Breast epithelium (tissue), 4 donors: Measurements from ENCODE around the gene TTC9B. TPM values are rescaled to one million over a fixed set of nuclear protein-coding genes. Genes with fewer than 3 reads are reported as not detected.
A peak's percentile ranks its signal among the peaks of the same experiment; 100 is the strongest.

Source experiments
- DNase-seq, 2 donors: peaks; one replicate each; pipeline ENCODE4 v3.0.0-alpha.2; 2019; ENCODE audit warnings: low spot score in 2 of 2
- H3K27ac ChIP-seq, 2 donors: fragments of 200-600 bp; sonication (generic) in 1 of 2; one replicate each; pipeline ENCODE4 v1.5.1; 2016 to 2019; ENCODE audit warnings: mild to moderate bottlenecking in 1 of 2
- H3K27me3 ChIP-seq, 2 donors: fragments of 200-600 bp; sonication (generic) in 1 of 2; one replicate each; pipeline versions ENCODE4 v1.5.1 to v1.6.0; 2017 to 2019; ENCODE audit warnings: control low read depth in 1 of 2, mild to moderate bottlenecking in 1 of 2
- H3K36me3 ChIP-seq: fragments of 200-600 bp; one replicate; pipeline ENCODE4 v1.5.1; 2019
- H3K4me1 ChIP-seq, 2 donors: fragments of 200-600 bp; sonication (generic); one replicate each; pipeline ENCODE4 v1.5.1; 2016 to 2019; ENCODE audit warnings: control low read depth in 1 of 2
- H3K4me3 ChIP-seq, 3 donors: fragments of 200-600 bp; sonication (generic); 1 replicate in 2 of 3; 2 replicates in 1 of 3; pipeline ENCODE4 v1.5.1; 2016 to 2019; ENCODE audit warnings: mild to moderate bottlenecking in 3 of 3, moderate library complexity in 2 of 3
- H3K9me3 ChIP-seq, 2 donors: fragments of 200-600 bp; sonication (generic) in 1 of 2; one replicate each; pipeline ENCODE4 v1.5.1; 2016 to 2019; ENCODE audit warnings: control low read depth in 1 of 2
- POLR2A ChIP-seq: fragments of 450-650 bp; IDR thresholded peaks from one replicate; pipeline ENCODE4 v1.6.1; 2016; ENCODE audit warnings: antibody characterized with exemption, mild to moderate bottlenecking, moderate library complexity
- POLR2AphosphoS5 ChIP-seq, 3 donors: sonication (generic); formaldehyde crosslinking; IDR thresholded peaks; one replicate each; pipeline ENCODE4 v1.6.1; 2017; ENCODE audit warnings: antibody characterized with exemption in 3 of 3
- intact Hi-C: fragments of 100-400 bp; cut with DNase I; formaldehyde crosslinking; loops from one replicate; pipeline ENCODE4 v1.15.1; 2023; ENCODE audit warnings: low total_unique reads
- total RNA-seq, 3 donors: library from RNA; depleted of rRNA; stranded (reverse); fragments of >200 nt; gene quantifications; one replicate each; pipeline ENCODE4 v1.1.0, GENCODE V29; 2016
- TF ChIP-seq, protein P1 (sequence below), 3 donors: fragments of 450-650 bp; IDR thresholded peaks; one replicate each; pipeline ENCODE4 v1.5.1; 2016 to 2017; ENCODE audit warnings: antibody characterized with exemption in 3 of 3, mild to moderate bottlenecking in 3 of 3, moderate library complexity in 3 of 3

The TTC9B gene
- total RNA-seq, 3 donors from 2014 or later: 0.29 TPM; not detected in 2

DNA sequence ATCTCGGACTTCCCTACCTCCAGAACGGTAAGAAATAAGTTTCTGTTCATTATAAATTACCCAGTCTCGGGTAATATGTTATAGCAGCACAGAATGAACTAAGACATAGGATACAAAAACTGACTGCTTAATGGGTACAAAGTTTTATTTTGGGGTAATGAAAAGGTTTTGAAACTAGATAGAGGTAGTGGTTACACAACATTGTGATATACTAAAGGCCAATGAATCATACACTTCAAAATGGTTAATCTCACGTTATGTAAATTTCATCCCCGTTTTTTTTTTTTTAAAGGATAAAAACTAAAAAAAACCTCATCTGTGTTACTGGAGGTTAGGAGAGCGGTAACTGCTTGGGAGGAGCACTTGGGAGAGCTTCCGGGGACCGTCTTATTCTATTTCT lies 43.4 kb upstream of the TTC9B start:
- no peak overlapping the region for H3K27ac ChIP-seq
- no peaks in the 10 kb centered on the region for H3K36me3 ChIP-seq
- H3K9me3 ChIP-seq: no peaks in the 10 kb centered on the region
- TF ChIP-seq POLR2A (no peak), POLR2AphosphoS5 (IDR thresholded peaks at IDR 0.05) (no peak)
- TF ChIP-seq, protein P1, sequence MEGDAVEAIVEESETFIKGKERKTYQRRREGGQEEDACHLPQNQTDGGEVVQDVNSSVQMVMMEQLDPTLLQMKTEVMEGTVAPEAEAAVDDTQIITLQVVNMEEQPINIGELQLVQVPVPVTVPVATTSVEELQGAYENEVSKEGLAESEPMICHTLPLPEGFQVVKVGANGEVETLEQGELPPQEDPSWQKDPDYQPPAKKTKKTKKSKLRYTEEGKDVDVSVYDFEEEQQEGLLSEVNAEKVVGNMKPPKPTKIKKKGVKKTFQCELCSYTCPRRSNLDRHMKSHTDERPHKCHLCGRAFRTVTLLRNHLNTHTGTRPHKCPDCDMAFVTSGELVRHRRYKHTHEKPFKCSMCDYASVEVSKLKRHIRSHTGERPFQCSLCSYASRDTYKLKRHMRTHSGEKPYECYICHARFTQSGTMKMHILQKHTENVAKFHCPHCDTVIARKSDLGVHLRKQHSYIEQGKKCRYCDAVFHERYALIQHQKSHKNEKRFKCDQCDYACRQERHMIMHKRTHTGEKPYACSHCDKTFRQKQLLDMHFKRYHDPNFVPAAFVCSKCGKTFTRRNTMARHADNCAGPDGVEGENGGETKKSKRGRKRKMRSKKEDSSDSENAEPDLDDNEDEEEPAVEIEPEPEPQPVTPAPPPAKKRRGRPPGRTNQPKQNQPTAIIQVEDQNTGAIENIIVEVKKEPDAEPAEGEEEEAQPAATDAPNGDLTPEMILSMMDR (IDR thresholded peaks at IDR 0.05): no peak
- intact Hi-C loops: no loop called here
- DNase-seq: no peak
- no peaks in the 10 kb centered on the region for H3K4me1 ChIP-seq
- H3K4me3 ChIP-seq: no peak overlapping the region
- H3K27me3 ChIP-seq: no peaks in the 10 kb centered on the region

DNA sequence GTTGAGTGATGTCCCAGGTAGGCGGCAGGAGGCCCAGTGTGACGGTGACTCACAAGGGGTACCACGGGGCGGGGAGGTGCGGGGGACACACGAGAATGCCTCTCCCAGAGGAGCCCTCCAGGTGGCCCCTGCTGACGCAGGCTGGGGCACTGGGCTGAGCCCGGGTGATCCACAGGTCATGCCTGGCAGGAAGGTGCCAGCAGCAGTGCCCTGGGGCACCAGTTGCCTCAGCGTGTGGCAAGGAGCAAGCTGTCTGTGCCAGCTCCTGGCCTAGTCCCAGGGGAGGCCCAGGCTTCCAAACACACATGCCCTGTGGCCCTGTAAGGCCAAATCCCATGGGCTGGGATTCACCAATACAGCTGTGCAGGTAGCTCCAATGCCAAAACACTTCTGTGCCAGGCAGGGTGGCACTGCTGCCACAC lies 38.9 kb upstream of the TTC9B start:
- Histone ChIP-seq H3K27ac (peak overlapping the region; percentile 40 to 52), H3K9me3 (no peaks in the 10 kb centered on the region), H3K27me3 (no peaks in the 10 kb centered on the region), H3K4me1 (peaks cover 0 to 8% of the 10 kb centered on the region in 2 donors), H3K36me3 (no peaks in the 10 kb centered on the region), H3K4me3 (no peak overlapping the region)
- intact Hi-C loops: no loop called here
- TF ChIP-seq POLR2AphosphoS5 (IDR thresholded peaks at IDR 0.05) (no peak), POLR2A (no peak)
- TF ChIP-seq, protein P1 (IDR thresholded peaks at IDR 0.05): no peak
- peak in 1 of 2 donors; percentile 61 for DNase-seq

DNA sequence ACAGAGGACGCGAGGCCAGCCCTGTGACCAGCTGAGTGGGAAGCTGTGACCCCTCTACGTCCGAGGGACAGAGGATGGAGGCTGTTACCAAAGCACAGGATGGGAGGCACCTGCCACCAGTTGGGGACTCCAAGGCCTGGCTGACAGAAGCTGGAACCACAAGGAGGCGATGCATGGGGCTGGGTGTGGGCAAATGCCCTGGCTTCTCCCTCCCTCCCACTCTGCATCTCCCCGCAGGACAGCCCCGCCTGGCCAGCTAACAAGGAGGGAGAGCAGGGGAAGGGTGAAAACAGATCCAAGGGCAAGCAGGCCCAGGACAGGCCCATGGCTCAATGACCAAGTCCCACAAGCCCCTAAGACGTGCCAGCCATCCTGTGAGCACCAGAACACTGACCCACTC lies 38.3 kb upstream of the TTC9B start:
- DNase-seq: no peak
- no peaks in the 10 kb centered on the region for H3K27me3 ChIP-seq
- TF ChIP-seq POLR2A: no peak
- TF ChIP-seq POLR2AphosphoS5 (IDR thresholded peaks at IDR 0.05): no peak
- TF ChIP-seq, protein P1 (IDR thresholded peaks at IDR 0.05): no peak
- peaks cover 0 to 8% of the 10 kb centered on the region in 2 donors for H3K4me1 ChIP-seq
- H3K4me3 ChIP-seq: no peak overlapping the region
- H3K27ac ChIP-seq: peak overlapping the region in 1 of 2 donors; percentile 52
- H3K9me3 ChIP-seq: no peaks in the 10 kb centered on the region
- no peaks in the 10 kb centered on the region for H3K36me3 ChIP-seq
- intact Hi-C loops: no loop called here

DNA sequence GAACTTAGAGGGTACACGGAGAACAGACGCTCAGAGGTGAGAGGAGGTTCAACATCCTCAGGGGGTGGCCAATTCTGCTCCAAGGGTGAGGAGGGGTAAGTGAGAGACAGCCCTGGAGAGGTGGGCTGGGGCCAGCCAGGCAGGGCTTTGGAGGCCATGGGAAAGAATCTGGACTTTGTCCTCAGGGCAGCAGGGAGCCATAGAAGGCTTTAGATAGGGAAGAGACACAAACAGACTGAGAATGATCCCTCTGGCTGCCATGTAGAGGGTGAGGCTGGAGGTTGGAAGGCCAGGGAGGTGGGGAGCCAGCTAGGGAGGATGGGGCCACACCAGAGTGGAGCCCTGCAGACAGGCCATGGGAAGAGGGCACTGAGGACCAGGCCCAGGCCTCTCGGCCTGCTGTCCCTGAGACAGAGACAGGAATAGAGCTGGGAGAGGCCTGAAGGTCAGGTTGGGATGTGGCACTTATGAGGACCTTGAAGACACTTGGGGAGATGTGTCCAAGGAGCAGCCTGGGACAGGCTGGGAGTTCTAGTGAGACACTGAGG lies 37.5 kb upstream of the TTC9B start:
- intact Hi-C loops: no loop called here
- TF ChIP-seq POLR2A (no peak), POLR2AphosphoS5 (IDR thresholded peaks at IDR 0.05) (no peak)
- TF ChIP-seq, protein P1 (IDR thresholded peaks at IDR 0.05): no peak
- no peak overlapping the region for H3K27ac ChIP-seq
- H3K4me1 ChIP-seq: peaks cover 0 to 8% of the 10 kb centered on the region in 2 donors
- no peak overlapping the region for H3K4me3 ChIP-seq
- DNase-seq: no peak
- H3K9me3 ChIP-seq: no peaks in the 10 kb centered on the region
- no peaks in the 10 kb centered on the region for H3K36me3 ChIP-seq
- H3K27me3 ChIP-seq: no peaks in the 10 kb centered on the region

DNA sequence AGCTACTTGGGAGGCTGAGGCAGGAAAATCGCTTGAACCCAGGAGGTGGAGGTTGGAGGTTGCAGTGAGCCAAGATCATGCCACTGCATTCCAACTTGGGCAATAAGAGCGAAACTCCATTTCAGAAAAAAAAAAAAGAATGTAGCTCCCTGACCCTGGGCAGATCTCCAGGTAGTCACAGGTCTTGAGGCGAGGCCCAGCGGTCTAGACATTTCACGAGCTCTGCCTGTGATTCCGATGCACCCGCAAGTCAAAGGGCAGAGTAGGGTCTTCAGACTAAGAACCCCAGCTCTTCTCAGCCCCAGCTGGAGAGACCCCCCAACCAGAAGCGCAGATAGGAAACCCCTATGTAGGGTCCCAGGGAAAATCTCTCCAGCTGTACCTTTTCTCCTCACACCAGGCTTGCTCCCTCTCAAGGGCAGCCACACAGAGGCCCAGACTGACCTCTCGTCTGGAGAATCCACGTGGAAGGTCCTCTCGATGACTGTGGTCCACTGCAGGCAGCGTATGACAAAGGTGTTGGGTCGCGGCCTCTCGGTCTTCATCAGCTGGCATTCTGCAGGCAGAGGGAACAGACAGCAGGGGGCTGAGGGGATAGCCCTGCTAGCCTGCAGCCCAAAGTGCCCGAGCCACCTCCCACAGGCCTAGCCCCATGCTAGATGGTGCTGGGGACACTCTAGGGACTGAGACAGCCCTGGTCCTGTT lies 36.7 kb upstream of the TTC9B start:
- intact Hi-C loops: no loop called here
- DNase-seq: no peak
- TF ChIP-seq POLR2AphosphoS5 (IDR thresholded peaks at IDR 0.05): no peak
- TF ChIP-seq, protein P1 (IDR thresholded peaks at IDR 0.05): no peak
- TF ChIP-seq POLR2A: no peak
- no peak overlapping the region for H3K4me3 ChIP-seq
- H3K27ac ChIP-seq: no peak overlapping the region
- H3K36me3 ChIP-seq: no peaks in the 10 kb centered on the region
- no peaks in the 10 kb centered on the region for H3K27me3 ChIP-seq
- H3K9me3 ChIP-seq: no peaks in the 10 kb centered on the region
- peaks cover 0 to 8% of the 10 kb centered on the region in 2 donors for H3K4me1 ChIP-seq
